ENCODE data around the gene KLK1. TPM values are rescaled to one million over a fixed set of nuclear protein-coding genes. Genes with fewer than 3 reads are reported as not detected.
A peak's percentile ranks its signal among the peaks of the same experiment; 100 is the strongest.

KLK1 gene
- total RNA-seq, 1 experiment from 2014 or later, result not detected

- DNase-seq, result no peak
- CTCF ChIA-PET, result no interaction called here
- peaks cover 24% of the 10 kb centered on the region for H3K36me3 Mint-ChIP-seq (ENCODE audit: insufficient read depth, unreplicated experiment)
These were observed 16.4 kb upstream of the KLK1 start for GRCh38 chr19:50839712-50840655.

GRCh38 chr19:50838239-50838638 lies 14.7 kb upstream of the KLK1 start:
- Mint-ChIP-seq H3K9me3 (ENCODE audit: low read depth, unreplicated experiment) (no peaks in the 10 kb centered on the region), H3K4me1 (ENCODE audit: low read depth, unreplicated experiment) (peaks cover 12% of the 10 kb centered on the region), H3K27me3 (ENCODE audit: unreplicated experiment) (peaks cover 87% of the 10 kb centered on the region), H3K4me3 (ENCODE audit: low read depth, unreplicated experiment) (no peak overlapping the region), H3K27ac (ENCODE audit: unreplicated experiment) (no peak overlapping the region), H3K36me3 (ENCODE audit: insufficient read depth, unreplicated experiment) (peaks cover 24% of the 10 kb centered on the region)
- intact Hi-C loops (cut with micrococcal nuclease; ENCODE audit: unreplicated experiment), result no loop called here
- no TSS peak for BruUV-seq (replicated peaks)
- DNase-seq, result peak; percentile 27
- CTCF ChIA-PET, result interaction anchor here (0.7 to 0.8 kb wide), 2 partner anchors 84 to 247 kb away, joined by 3 to 14 read pairs; no protein-coding TSS in a partner anchor
- TF ChIP-seq CTCF (IDR thresholded peaks at IDR 0.05; ENCODE audit: unreplicated experiment), result peak; percentile 47

More at GRCh38 chr19:50839712-50840655, 16.4 kb upstream of the KLK1 start:
- Mint-ChIP-seq H3K27ac (ENCODE audit: unreplicated experiment) (no peak overlapping the region), H3K9me3 (ENCODE audit: low read depth, unreplicated experiment) (no peaks in the 10 kb centered on the region), H3K4me3 (ENCODE audit: low read depth, unreplicated experiment) (no peak overlapping the region), H3K4me1 (ENCODE audit: low read depth, unreplicated experiment) (peaks cover 20% of the 10 kb centered on the region), H3K27me3 (ENCODE audit: unreplicated experiment) (peaks cover 94% of the 10 kb centered on the region)
- intact Hi-C loops (cut with micrococcal nuclease; ENCODE audit: unreplicated experiment), result no loop called here
- BruUV-seq (replicated peaks), result no TSS peak
- TF ChIP-seq CTCF (IDR thresholded peaks at IDR 0.05; ENCODE audit: unreplicated experiment), result no peak

GRCh38 chr19:50837300-50837699 lies 13.7 kb upstream of the KLK1 start:
- intact Hi-C loops (cut with micrococcal nuclease; ENCODE audit: unreplicated experiment), result no loop called here
- peaks cover 12% of the 10 kb centered on the region for H3K4me1 Mint-ChIP-seq (ENCODE audit: low read depth, unreplicated experiment)
- CTCF ChIA-PET, result no interaction called here
- H3K27ac Mint-ChIP-seq (ENCODE audit: unreplicated experiment), result peak overlapping the region; percentile 86
- no TSS peak for BruUV-seq (replicated peaks)
- peak overlapping the region; percentile 79 for H3K4me3 Mint-ChIP-seq (ENCODE audit: low read depth, unreplicated experiment)
- peaks cover 87% of the 10 kb centered on the region for H3K27me3 Mint-ChIP-seq (ENCODE audit: unreplicated experiment)
- no peak for TF ChIP-seq CTCF (IDR thresholded peaks at IDR 0.05; ENCODE audit: unreplicated experiment)
- H3K36me3 Mint-ChIP-seq (ENCODE audit: insufficient read depth, unreplicated experiment), result peaks cover 24% of the 10 kb centered on the region
- H3K9me3 Mint-ChIP-seq (ENCODE audit: low read depth, unreplicated experiment), result no peaks in the 10 kb centered on the region
- no peak for DNase-seq

- H3K27ac Mint-ChIP-seq (ENCODE audit: unreplicated experiment), result peak overlapping the region; percentile 86
- CTCF ChIA-PET, result interaction anchor here (0.6 kb wide), 1 partner anchor 287 kb away, joined by 7 read pairs; no protein-coding TSS in a partner anchor
- peaks cover 24% of the 10 kb centered on the region for H3K36me3 Mint-ChIP-seq (ENCODE audit: insufficient read depth, unreplicated experiment)
These were observed 13.1 kb upstream of the KLK1 start for GRCh38 chr19:50836543-50837195.

More at GRCh38 chr19:50836543-50837195, 13.1 kb upstream of the KLK1 start:
- peaks cover 12% of the 10 kb centered on the region for H3K4me1 Mint-ChIP-seq (ENCODE audit: low read depth, unreplicated experiment)
- no peak for TF ChIP-seq CTCF (IDR thresholded peaks at IDR 0.05; ENCODE audit: unreplicated experiment)
- no peaks in the 10 kb centered on the region for H3K9me3 Mint-ChIP-seq (ENCODE audit: low read depth, unreplicated experiment)
- BruUV-seq (replicated peaks), result no TSS peak
- peak overlapping the region; percentile 79 for H3K4me3 Mint-ChIP-seq (ENCODE audit: low read depth, unreplicated experiment)
- H3K27me3 Mint-ChIP-seq (ENCODE audit: unreplicated experiment), result peaks cover 87% of the 10 kb centered on the region
- DNase-seq, result no peak
- intact Hi-C loops (cut with micrococcal nuclease; ENCODE audit: unreplicated experiment), result no loop called here

Measured in Calu3 (cell line).